Central memory CD8-positive, alpha-beta T cell (primary cell): ENCODE data around the gene VILL.
"Not testable (repeated sequence)": the region's sequence is repeated elsewhere in the genome, so short reads cannot be mapped to it uniquely, and the experiment has no call there.

Experiments used
- ATAC-seq: fragments of 150-1000 bp; cut with Tn5 transposase; replicated peaks from 2 replicates; pipeline ENCODE4 v1.10.0; 2022; ENCODE audit warnings: mild to moderate bottlenecking, moderate FRiP score, moderate number of reproducible peaks; ENCODE audit not compliant: poor library complexity, severe bottlenecking; ENCODE audit errors: extremely low read depth
- DNase-seq, 2 donors: peaks; one replicate each; pipeline ENCODE4 v3.0.0; 2021; ENCODE audit warnings: low spot score in 2 of 2
- H3K27ac Mint-ChIP-seq: one replicate; pipeline ENCODE4 v1.8.0; 2022; ENCODE audit warnings: low read depth, mild to moderate bottlenecking, moderate library complexity, mixed read lengths
- H3K27me3 Mint-ChIP-seq: one replicate; pipeline ENCODE4 v1.8.0; 2022; ENCODE audit warnings: mixed read lengths
- H3K36me3 Mint-ChIP-seq: one replicate; pipeline ENCODE4 v1.8.0; 2022; ENCODE audit warnings: mild to moderate bottlenecking, moderate library complexity, mixed read lengths; ENCODE audit not compliant: insufficient read depth
- H3K4me1 Mint-ChIP-seq: one replicate; pipeline ENCODE4 v1.8.0; 2022; ENCODE audit warnings: mixed read lengths
- H3K4me3 Mint-ChIP-seq: one replicate; pipeline ENCODE4 v1.8.0; 2022; ENCODE audit warnings: mild to moderate bottlenecking, moderate library complexity, mixed read lengths
- H3K9me3 Mint-ChIP-seq: one replicate; pipeline ENCODE4 v1.8.0; 2022; ENCODE audit warnings: mixed read lengths

VILL gene

DNA sequence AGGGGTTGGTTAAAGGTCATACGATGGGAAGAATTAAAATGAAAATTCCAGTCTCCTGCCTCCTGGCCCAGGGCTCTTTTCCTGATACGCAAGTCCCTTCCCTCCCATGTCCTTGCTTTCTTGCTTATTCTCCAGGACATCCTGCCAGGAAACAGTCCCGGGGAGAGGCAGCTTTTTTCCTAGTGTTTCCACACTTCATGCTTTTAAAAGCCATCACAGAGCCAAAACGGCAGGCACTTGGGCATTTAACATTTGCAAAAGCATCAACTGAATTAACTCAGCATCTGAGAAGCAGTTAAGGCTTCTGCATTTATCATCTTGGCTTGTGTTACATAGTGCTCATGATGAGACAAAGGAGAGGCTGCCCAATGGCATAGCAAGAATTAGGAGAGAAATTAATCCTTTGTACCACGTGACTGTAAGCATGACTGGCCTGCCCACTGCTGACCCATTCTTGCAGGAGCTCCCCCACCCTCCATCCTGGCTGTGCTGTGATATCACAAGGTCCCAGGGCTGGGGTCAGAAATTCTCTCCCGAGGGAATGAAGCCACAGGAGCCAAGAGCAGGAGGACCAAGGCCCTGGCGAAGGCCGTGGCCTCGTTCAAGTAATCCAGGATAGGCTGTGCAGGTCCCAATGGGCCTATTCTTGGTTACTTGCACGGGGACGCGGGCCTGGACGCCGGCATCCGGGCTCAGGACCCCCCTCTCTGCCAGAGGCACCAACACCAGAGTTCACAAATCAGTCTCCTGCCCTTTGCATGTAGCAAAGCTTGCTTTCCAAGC lies 21.6 kb upstream of the VILL start:
- no peak overlapping the region for H3K4me3 Mint-ChIP-seq
- no peaks in the 10 kb centered on the region for H3K9me3 Mint-ChIP-seq
- no peaks in the 10 kb centered on the region for H3K36me3 Mint-ChIP-seq
- H3K27ac Mint-ChIP-seq = no peak overlapping the region
- DNase-seq (no peak), ATAC-seq (no peak)
- H3K27me3 Mint-ChIP-seq = peaks cover 9% of the 10 kb centered on the region
- H3K4me1 Mint-ChIP-seq = no peaks in the 10 kb centered on the region

DNA sequence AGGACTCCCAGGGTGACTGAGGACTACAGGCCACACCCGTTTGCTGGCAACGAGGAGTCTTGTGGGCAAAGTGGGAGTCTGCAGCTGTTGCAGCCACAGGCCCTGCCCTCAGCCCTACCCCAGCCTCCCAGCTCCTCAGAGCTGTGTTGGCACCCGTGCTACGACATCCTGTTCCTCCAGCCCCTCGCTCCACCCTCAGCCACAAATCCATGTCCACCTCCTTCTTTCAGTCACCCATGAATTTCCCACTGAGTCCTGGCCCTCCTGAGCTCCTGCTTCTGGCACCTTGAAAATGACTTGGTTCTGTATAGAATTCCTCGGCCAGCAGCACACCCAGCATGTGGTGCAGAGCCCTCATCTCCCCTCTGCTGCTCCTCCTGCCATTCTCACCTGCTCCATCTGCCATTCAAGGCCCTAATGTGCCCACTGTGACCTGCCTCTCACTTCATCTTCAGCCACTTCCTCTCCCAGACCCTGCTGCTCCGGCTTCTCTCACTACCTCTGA lies 20.9 kb upstream of the VILL start:
- no peak overlapping the region for H3K4me3 Mint-ChIP-seq
- ATAC-seq (no peak), DNase-seq (no peak)
- peaks cover 9% of the 10 kb centered on the region for H3K27me3 Mint-ChIP-seq
- peaks cover 3% of the 10 kb centered on the region for H3K4me1 Mint-ChIP-seq
- H3K9me3 Mint-ChIP-seq = no peaks in the 10 kb centered on the region
- H3K36me3 Mint-ChIP-seq = no peaks in the 10 kb centered on the region
- peak overlapping the region; percentile 0 for H3K27ac Mint-ChIP-seq

- no peak overlapping the region for H3K4me3 Mint-ChIP-seq
- peak overlapping the region; percentile 0 for H3K27ac Mint-ChIP-seq
- no peak for DNase-seq
Measured at GRCh38 chr3:37970802-37971201, 19.8 kb upstream of the VILL start.

GRCh38 chr3:37971467-37971866 lies 19.1 kb upstream of the VILL start:
- H3K9me3 Mint-ChIP-seq = no peaks in the 10 kb centered on the region

More at GRCh38 chr3:37970802-37971201, 19.8 kb upstream of the VILL start:
- no peak for ATAC-seq
- Mint-ChIP-seq H3K4me1 (peaks cover 7% of the 10 kb centered on the region), H3K27me3 (peaks cover 9% of the 10 kb centered on the region), H3K9me3 (no peaks in the 10 kb centered on the region), H3K36me3 (no peaks in the 10 kb centered on the region)

GRCh38 chr3:37972056-37972455 lies 18.5 kb upstream of the VILL start:
- H3K9me3 Mint-ChIP-seq, DNase-seq: not testable (repeated sequence)

More at GRCh38 chr3:37971467-37971866, 19.1 kb upstream of the VILL start:
- Mint-ChIP-seq H3K27me3 (peaks cover 9% of the 10 kb centered on the region), H3K4me1 (peaks cover 7% of the 10 kb centered on the region), H3K36me3 (no peaks in the 10 kb centered on the region), H3K4me3 (no peak overlapping the region), H3K27ac (no peak overlapping the region)
- DNase-seq = no peak
- no peak for ATAC-seq

GRCh38 chr3:37973246-37974054 lies 17.1 kb upstream of the VILL start:
- DNase-seq (no peak), ATAC-seq (no peak)
- Mint-ChIP-seq H3K9me3 (no peaks in the 10 kb centered on the region), H3K4me1 (peaks cover 7% of the 10 kb centered on the region), H3K4me3 (no peak overlapping the region), H3K27me3 (peaks cover 5% of the 10 kb centered on the region), H3K27ac (no peak overlapping the region), H3K36me3 (no peaks in the 10 kb centered on the region)

More at GRCh38 chr3:37972056-37972455, 18.5 kb upstream of the VILL start:
- H3K27me3 Mint-ChIP-seq, ATAC-seq, H3K36me3 Mint-ChIP-seq, H3K4me3 Mint-ChIP-seq, H3K27ac Mint-ChIP-seq, H3K4me1 Mint-ChIP-seq: not testable (repeated sequence)

GRCh38 chr3:37974121-37975083 lies 16.2 kb upstream of the VILL start:
- Mint-ChIP-seq H3K27me3 (no peaks in the 10 kb centered on the region), H3K4me1 (peaks cover 7% of the 10 kb centered on the region), H3K36me3 (no peaks in the 10 kb centered on the region), H3K27ac (no peak overlapping the region), H3K9me3 (no peaks in the 10 kb centered on the region), H3K4me3 (no peak overlapping the region)
- peak; percentile 91 for ATAC-seq
- DNase-seq = peak; percentile 48 to 54

- DNase-seq = no peak
- H3K27ac Mint-ChIP-seq = no peak overlapping the region
Measured at GRCh38 chr3:37979541-37980461, 10.8 kb upstream of the VILL start.

GRCh38 chr3:37980462-37981347 lies 9.9 kb upstream of the VILL start:
- H3K4me3 Mint-ChIP-seq = no peak overlapping the region
- no peak for ATAC-seq

More at GRCh38 chr3:37979541-37980461, 10.8 kb upstream of the VILL start:
- H3K4me1 Mint-ChIP-seq = peaks cover 3% of the 10 kb centered on the region
- H3K9me3 Mint-ChIP-seq = no peaks in the 10 kb centered on the region
- no peak for ATAC-seq
- H3K4me3 Mint-ChIP-seq = no peak overlapping the region
- H3K36me3 Mint-ChIP-seq = no peaks in the 10 kb centered on the region
- peaks cover 23% of the 10 kb centered on the region for H3K27me3 Mint-ChIP-seq

GRCh38 chr3:37981348-37981664 lies 9.3 kb upstream of the VILL start:
- Mint-ChIP-seq H3K27ac (no peak overlapping the region), H3K4me3 (no peak overlapping the region), H3K4me1 (no peaks in the 10 kb centered on the region), H3K27me3 (peaks cover 35% of the 10 kb centered on the region), H3K9me3 (no peaks in the 10 kb centered on the region), H3K36me3 (no peaks in the 10 kb centered on the region)
- ATAC-seq (no peak), DNase-seq (no peak)

More at GRCh38 chr3:37980462-37981347, 9.9 kb upstream of the VILL start:
- no peak overlapping the region for H3K27ac Mint-ChIP-seq
- H3K9me3 Mint-ChIP-seq = no peaks in the 10 kb centered on the region
- no peaks in the 10 kb centered on the region for H3K36me3 Mint-ChIP-seq
- H3K4me1 Mint-ChIP-seq = no peaks in the 10 kb centered on the region
- H3K27me3 Mint-ChIP-seq = peaks cover 32% of the 10 kb centered on the region
- DNase-seq = no peak

GRCh38 chr3:37982331-37982730 lies 8.3 kb upstream of the VILL start:
- no peak for ATAC-seq
- Mint-ChIP-seq H3K4me3 (no peak overlapping the region), H3K27ac (no peak overlapping the region), H3K4me1 (no peaks in the 10 kb centered on the region), H3K36me3 (no peaks in the 10 kb centered on the region), H3K9me3 (no peaks in the 10 kb centered on the region), H3K27me3 (peaks cover 35% of the 10 kb centered on the region)
- DNase-seq = no peak
